HG03045 (cell line): Measurements from ENCODE around the gene DCAF6.

ENCODE experiments used
- ATAC-seq: cut with Tn5 transposase; IDR thresholded peaks from one replicate; pipeline ENCODE4 v1.9.1; 2021; ENCODE audit warnings: mild to moderate bottlenecking, moderate library complexity; ENCODE audit not compliant: unreplicated experiment

The DCAF6 gene

GRCh38 chr1:167964646-167965045 lies 28.2 kb downstream of the DCAF6 start:
- ATAC-seq = no peak

- no peak for ATAC-seq
Observed at GRCh38 chr1:167966050-167966449, 29.6 kb downstream of the DCAF6 start.

GRCh38 chr1:167968569-167968968 lies 32.1 kb downstream of the DCAF6 start:
- ATAC-seq = no peak

- ATAC-seq = no peak
Observed at GRCh38 chr1:167973832-167974231, 37.3 kb downstream of the DCAF6 start.

GRCh38 chr1:167974698-167975097 lies 38.2 kb downstream of the DCAF6 start:
- no peak for ATAC-seq

- no peak for ATAC-seq
Observed at GRCh38 chr1:167977245-167977644, 40.8 kb downstream of the DCAF6 start.

- no peak for ATAC-seq
Observed at GRCh38 chr1:167981933-167982332, 45.5 kb downstream of the DCAF6 start.

GRCh38 chr1:167983797-167984420 lies 47.4 kb downstream of the DCAF6 start:
- ATAC-seq = no peak

GRCh38 chr1:167984886-167985489 lies 48.5 kb downstream of the DCAF6 start:
- no peak for ATAC-seq

- ATAC-seq = no peak
Observed at GRCh38 chr1:167987174-167987573, 50.7 kb downstream of the DCAF6 start.

- ATAC-seq = no peak
Observed at GRCh38 chr1:167991546-167991945, 55.1 kb downstream of the DCAF6 start.

GRCh38 chr1:167993720-167994119 lies 57.2 kb downstream of the DCAF6 start:
- ATAC-seq = no peak

GRCh38 chr1:167994560-167994959 lies 58.1 kb downstream of the DCAF6 start:
- no peak for ATAC-seq

- no peak for ATAC-seq
Observed at GRCh38 chr1:167995038-167995437, 58.6 kb downstream of the DCAF6 start.

GRCh38 chr1:167996266-167996665 lies 59.8 kb downstream of the DCAF6 start:
- no peak for ATAC-seq

- ATAC-seq = no peak
Observed at GRCh38 chr1:167997037-167997575, 60.6 kb downstream of the DCAF6 start.

GRCh38 chr1:167999877-168000276 lies 63.4 kb downstream of the DCAF6 start:
- ATAC-seq = no peak

- ATAC-seq = no peak
Observed at GRCh38 chr1:168000656-168001055, 64.2 kb downstream of the DCAF6 start.

GRCh38 chr1:168001213-168001612 lies 64.7 kb downstream of the DCAF6 start:
- no peak for ATAC-seq

- ATAC-seq = no peak
Observed at GRCh38 chr1:168004531-168004930, 68.0 kb downstream of the DCAF6 start.

- ATAC-seq = no peak
Observed at GRCh38 chr1:168005529-168005928, 69.0 kb downstream of the DCAF6 start.

- ATAC-seq = no peak
Observed at GRCh38 chr1:168007691-168008090, 71.2 kb downstream of the DCAF6 start.

GRCh38 chr1:168008595-168008994 lies 72.1 kb downstream of the DCAF6 start:
- no peak for ATAC-seq
